Loucy (cell line): Measurements from ENCODE around the gene ERVK3-1.

ENCODE experiments used
- EZH2phosphoT487 ChIP-seq: fragments of 200-600 bp; IDR thresholded peaks from 2 replicates; pipeline ENCODE4 v1.6.1; 2018; ENCODE audit warnings: antibody characterized with exemption, mild to moderate bottlenecking, moderate library complexity, borderline replicate concordance
- TF ChIP-seq, protein P1 (sequence below): fragments of 200-600 bp; sonication (generic); conservative IDR thresholded peaks from 2 replicates; pipeline ENCODE4 v1.5.1; 2014; ENCODE audit warnings: mild to moderate bottlenecking, antibody characterized with exemption, low read length

DNA sequence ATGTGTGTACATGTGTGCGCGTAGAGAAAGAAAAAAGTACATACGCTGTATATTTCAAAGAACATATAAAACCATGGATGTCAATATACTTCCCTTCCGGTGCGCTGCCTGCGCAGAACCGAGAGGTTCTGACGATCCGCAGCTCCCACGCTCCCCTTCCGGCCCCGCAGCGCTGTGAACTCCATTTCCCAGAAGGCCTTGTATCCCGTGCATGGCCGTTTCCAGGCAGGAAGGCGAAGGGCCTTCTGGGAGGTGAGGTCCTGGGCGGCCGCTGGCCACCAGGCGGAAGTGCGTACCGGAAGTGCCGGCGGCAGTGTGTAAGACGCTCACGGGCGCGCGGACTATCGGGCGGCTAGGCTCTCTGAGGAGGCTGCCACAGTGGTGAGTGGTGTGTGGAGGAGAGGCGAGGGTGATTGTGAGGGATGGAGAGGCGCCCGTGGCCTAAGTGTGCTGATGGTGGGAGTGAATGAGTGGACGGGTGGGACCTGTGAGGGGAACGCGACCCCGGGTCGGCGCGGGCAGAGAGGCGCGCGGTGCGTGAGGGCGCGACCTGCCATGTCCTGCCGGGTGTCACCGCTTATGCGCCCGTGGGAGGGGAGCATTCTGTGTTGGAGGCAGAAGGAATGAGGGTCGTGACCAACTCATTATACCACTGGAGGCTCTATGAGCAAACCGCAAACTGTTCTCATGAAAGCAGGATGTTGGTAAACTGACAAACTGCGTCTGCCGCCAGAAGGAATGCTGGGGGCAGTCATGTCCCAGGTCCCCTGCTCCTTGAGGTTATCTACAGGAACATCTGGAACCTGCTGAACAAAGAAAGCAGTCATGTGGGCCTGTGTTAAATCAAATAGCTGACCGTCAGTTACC lies at the start of gene ERVK3-1:
- TF ChIP-seq, protein P1, sequence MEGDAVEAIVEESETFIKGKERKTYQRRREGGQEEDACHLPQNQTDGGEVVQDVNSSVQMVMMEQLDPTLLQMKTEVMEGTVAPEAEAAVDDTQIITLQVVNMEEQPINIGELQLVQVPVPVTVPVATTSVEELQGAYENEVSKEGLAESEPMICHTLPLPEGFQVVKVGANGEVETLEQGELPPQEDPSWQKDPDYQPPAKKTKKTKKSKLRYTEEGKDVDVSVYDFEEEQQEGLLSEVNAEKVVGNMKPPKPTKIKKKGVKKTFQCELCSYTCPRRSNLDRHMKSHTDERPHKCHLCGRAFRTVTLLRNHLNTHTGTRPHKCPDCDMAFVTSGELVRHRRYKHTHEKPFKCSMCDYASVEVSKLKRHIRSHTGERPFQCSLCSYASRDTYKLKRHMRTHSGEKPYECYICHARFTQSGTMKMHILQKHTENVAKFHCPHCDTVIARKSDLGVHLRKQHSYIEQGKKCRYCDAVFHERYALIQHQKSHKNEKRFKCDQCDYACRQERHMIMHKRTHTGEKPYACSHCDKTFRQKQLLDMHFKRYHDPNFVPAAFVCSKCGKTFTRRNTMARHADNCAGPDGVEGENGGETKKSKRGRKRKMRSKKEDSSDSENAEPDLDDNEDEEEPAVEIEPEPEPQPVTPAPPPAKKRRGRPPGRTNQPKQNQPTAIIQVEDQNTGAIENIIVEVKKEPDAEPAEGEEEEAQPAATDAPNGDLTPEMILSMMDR, result no peak
- no peak for TF ChIP-seq EZH2phosphoT487
